ENCODE measurements around the gene BTBD16. TPM values are rescaled to one million over a fixed set of nuclear protein-coding genes. Genes with fewer than 3 reads are reported as not detected.

BTBD16 gene
- total RNA-seq, 2 experiments from 2014 or later: 0.06 TPM; not detected in 1

DNA sequence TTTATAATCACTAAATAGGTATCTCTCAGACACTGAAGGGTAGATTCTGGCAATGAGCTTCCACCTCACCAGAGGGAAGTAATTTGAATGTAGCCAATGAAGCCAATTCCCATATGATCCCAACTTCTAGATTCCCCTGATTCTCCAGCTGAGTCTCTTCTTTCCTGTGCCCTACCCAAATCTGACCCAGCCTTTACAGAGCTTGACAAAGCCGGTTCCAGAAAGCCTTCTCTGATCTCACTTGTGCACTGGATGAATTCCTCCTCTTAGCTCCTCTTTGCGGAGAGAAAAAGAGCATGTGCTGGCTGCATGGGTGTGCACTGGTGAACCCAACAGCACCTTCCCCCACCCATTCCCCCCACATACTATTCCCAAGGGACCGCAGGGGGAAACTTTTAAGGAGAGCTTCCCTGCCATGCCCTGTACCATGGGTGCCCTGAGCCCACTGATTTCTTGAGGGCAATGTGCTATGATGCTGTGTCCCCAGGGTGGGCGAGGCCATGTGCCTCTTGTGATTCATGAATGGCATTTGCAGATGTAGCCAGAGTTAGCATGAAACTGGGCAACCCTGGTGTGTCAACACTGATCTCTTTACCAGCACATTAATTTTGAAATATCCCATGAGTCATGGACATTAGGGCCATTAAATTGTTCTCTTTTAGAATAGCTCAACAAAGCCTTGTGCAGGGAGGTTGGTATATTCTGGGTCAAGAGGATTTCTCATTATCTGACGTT is 53.0 kb downstream of the BTBD16 start:
- Histone ChIP-seq H3K9me2 (ENCODE audit: insufficient read depth, low read length) (no peaks in the 10 kb centered on the region), H3K27ac (ENCODE audit: low read depth, low read length, poor library complexity, severe bottlenecking) (no peak overlapping the region), H2AFZ (ENCODE audit: low read length) (no peak overlapping the region), H3K4me2 (ENCODE audit: low read length) (no peak overlapping the region), H3K4me1 (ENCODE audit: insufficient read depth, low read length, poor library complexity, severe bottlenecking) (peaks cover 17% of the 10 kb centered on the region), H3K4me3 (ENCODE audit: low read depth, low read length, poor library complexity, severe bottlenecking) (no peak overlapping the region), H3K9me3 (ENCODE audit: low read length) (peaks cover 8% of the 10 kb centered on the region; the same call in 1 of the 2 replicates), H3K36me3 (ENCODE audit: insufficient read depth, low read length) (no peaks in the 10 kb centered on the region), H3K79me2 (ENCODE audit: insufficient read depth, low read depth, low read length) (no peaks in the 10 kb centered on the region), H4K20me1 (ENCODE audit: insufficient read depth, low read length) (no peaks in the 10 kb centered on the region)
- no TSS peak for BruUV-seq (replicated peaks)
- TF ChIP-seq CTCF (conservative IDR thresholded peaks at IDR 0.05; ENCODE audit: low read length) (no peak), EZH2phosphoT487 (IDR thresholded peaks at IDR 0.05; ENCODE audit: borderline replicate concordance, low read depth, low read length) (no peak)
- POLR2A ChIA-PET: interaction anchor here (0.9 to 2.8 kb wide), 4 partner anchors 13 to 101 kb away, joined by 3 to 13 read pairs (median 4); no protein-coding TSS in a partner anchor
- CTCF ChIA-PET (ENCODE audit: unreplicated experiment): no interaction called here
- intact Hi-C loops (cut with micrococcal nuclease; ENCODE audit: unreplicated experiment): no loop called here
- no peak for DNase-seq (ENCODE audit: low spot score)

GRCh38 chr10:122325235-122325634 is 54.1 kb downstream of the BTBD16 start:
- Histone ChIP-seq H3K27ac (ENCODE audit: low read depth, low read length, poor library complexity, severe bottlenecking) (no peak overlapping the region), H3K9me2 (ENCODE audit: insufficient read depth, low read length) (no peaks in the 10 kb centered on the region), H3K79me2 (ENCODE audit: insufficient read depth, low read depth, low read length) (no peaks in the 10 kb centered on the region), H2AFZ (ENCODE audit: low read length) (no peak overlapping the region), H3K4me1 (ENCODE audit: insufficient read depth, low read length, poor library complexity, severe bottlenecking) (peaks cover 17% of the 10 kb centered on the region), H3K4me2 (ENCODE audit: low read length) (no peak overlapping the region), H3K4me3 (ENCODE audit: low read depth, low read length, poor library complexity, severe bottlenecking) (no peak overlapping the region), H4K20me1 (ENCODE audit: insufficient read depth, low read length) (no peaks in the 10 kb centered on the region), H3K9me3 (ENCODE audit: low read length) (peaks cover 3% of the 10 kb centered on the region; the same call in 1 of the 2 replicates), H3K36me3 (ENCODE audit: insufficient read depth, low read length) (no peaks in the 10 kb centered on the region)
- BruUV-seq (replicated peaks): no TSS peak
- DNase-seq (ENCODE audit: low spot score): no peak
- intact Hi-C loops (cut with micrococcal nuclease; ENCODE audit: unreplicated experiment): no loop called here
- CTCF ChIA-PET (ENCODE audit: unreplicated experiment): no interaction called here
- POLR2A ChIA-PET: no interaction called here
- no peak for TF ChIP-seq EZH2phosphoT487 (IDR thresholded peaks at IDR 0.05; ENCODE audit: borderline replicate concordance, low read depth, low read length)

DNA sequence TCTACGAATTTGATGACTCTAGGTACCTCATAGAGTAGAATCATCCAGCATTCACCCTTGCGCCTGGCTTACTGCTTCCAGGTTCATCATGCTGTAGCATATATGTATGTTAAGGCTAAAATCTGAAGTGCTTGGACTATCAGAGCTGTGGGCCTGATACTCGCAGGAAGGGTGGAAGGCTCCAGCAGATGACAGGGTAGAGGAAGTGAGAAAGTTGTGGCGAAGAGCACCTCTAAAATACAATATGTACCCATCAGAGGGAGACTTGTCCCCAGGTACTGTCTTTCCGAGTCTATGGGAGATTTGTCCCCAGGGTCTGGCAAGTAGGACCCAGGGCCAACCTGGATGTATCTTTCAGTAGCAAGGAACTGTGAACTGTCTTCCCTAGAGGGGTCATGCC is 55.3 kb downstream of the BTBD16 start:
- H3K4me2 ChIP-seq (ENCODE audit: low read length): no peak overlapping the region
- H3K4me3 ChIP-seq (ENCODE audit: low read depth, low read length, poor library complexity, severe bottlenecking): no peak overlapping the region
- ChIA-PET POLR2A (no interaction called here), CTCF (ENCODE audit: unreplicated experiment) (no interaction called here)
- no peak for TF ChIP-seq EZH2phosphoT487 (IDR thresholded peaks at IDR 0.05; ENCODE audit: borderline replicate concordance, low read depth, low read length)
- TF ChIP-seq CTCF (conservative IDR thresholded peaks at IDR 0.05; ENCODE audit: low read length): no peak
- H3K9me3 ChIP-seq (ENCODE audit: low read length): no peaks in the 10 kb centered on the region
- H3K79me2 ChIP-seq (ENCODE audit: insufficient read depth, low read depth, low read length): no peaks in the 10 kb centered on the region
- intact Hi-C loops (cut with micrococcal nuclease; ENCODE audit: unreplicated experiment): no loop called here
- no peaks in the 10 kb centered on the region for H3K9me2 ChIP-seq (ENCODE audit: insufficient read depth, low read length)
- no peak overlapping the region for H3K27ac ChIP-seq (ENCODE audit: low read depth, low read length, poor library complexity, severe bottlenecking)
- H3K36me3 ChIP-seq (ENCODE audit: insufficient read depth, low read length): no peaks in the 10 kb centered on the region
- peaks cover 17% of the 10 kb centered on the region for H3K4me1 ChIP-seq (ENCODE audit: insufficient read depth, low read length, poor library complexity, severe bottlenecking)
- no peak overlapping the region for H2AFZ ChIP-seq (ENCODE audit: low read length)
- DNase-seq (ENCODE audit: low spot score): peak; percentile 41
- H4K20me1 ChIP-seq (ENCODE audit: insufficient read depth, low read length): no peaks in the 10 kb centered on the region
- BruUV-seq (replicated peaks): no TSS peak
